Activated CD8-positive, alpha-beta T cell treated with anti-CD3 and anti-CD28 coated beads for 36 hours (primary cell): ENCODE measurements around the gene DIAPH1. TPM values are rescaled to one million over a fixed set of nuclear protein-coding genes. Genes with fewer than 3 reads are reported as not detected.

Experiments used
- ATAC-seq: fragments of 200-7000 bp; cut with Tn5 transposase; one replicate; pipeline ENCODE4 v1.10.0; 2021; ENCODE audit warnings: mild to moderate bottlenecking, moderate library complexity
- CTCF ChIA-PET: fragments of 350-600 bp; sonication (Branson Sonifier 250); formaldehyde crosslinking; loops from one replicate; lab custom pipeline; 2021; ENCODE audit warnings: antibody characterized with exemption; lab: Charles Lee
- POLR2A ChIA-PET: fragments of 350-600 bp; sonication (Branson Sonifier 250); formaldehyde crosslinking; loops from one replicate; lab custom pipeline; 2021; ENCODE audit warnings: antibody characterized with exemption; lab: Charles Lee
- DNase-seq: peaks from one replicate; pipeline ENCODE4 v3.0.0-alpha.2; 2020
- H3K27ac Mint-ChIP-seq: one replicate; pipeline ENCODE4 v1.8.0; 2021; ENCODE audit warnings: mild to moderate bottlenecking, mixed read lengths
- H3K27me3 Mint-ChIP-seq: one replicate; pipeline ENCODE4 v1.8.0; 2021; ENCODE audit warnings: mixed read lengths
- H3K36me3 Mint-ChIP-seq: one replicate; pipeline ENCODE4 v1.8.0; 2021; ENCODE audit warnings: low read depth, mixed read lengths
- H3K4me1 Mint-ChIP-seq: one replicate; pipeline ENCODE4 v1.8.0; 2021; ENCODE audit warnings: low read depth, mixed read lengths
- H3K4me3 Mint-ChIP-seq: one replicate; pipeline ENCODE4 v1.8.0; 2021; ENCODE audit warnings: mild to moderate bottlenecking, moderate library complexity, mixed read lengths
- H3K9me3 Mint-ChIP-seq: one replicate; pipeline ENCODE4 v1.8.0; 2021; ENCODE audit warnings: mixed read lengths
- CTCF ChIP-seq: fragments of 200-600 bp; IDR thresholded peaks from one replicate; pipeline ENCODE4 v1.8.0; 2022; ENCODE audit warnings: antibody characterized with exemption, mild to moderate bottlenecking
- intact Hi-C: fragments of 100-400 bp; cut with micrococcal nuclease; formaldehyde crosslinking; loops from one replicate; pipeline ENCODE4 v1.10.0; 2022
- total RNA-seq, 2 experiments: library from RNA; stranded (reverse); gene quantifications; one replicate each; pipeline ENCODE4 v1.2.3, GENCODE V29; 2021

DIAPH1 gene
- 100 to 1,000 TPM; 209 to 218 TPM for total RNA-seq

GRCh38 chr5:141618804-141619554, at the start of gene DIAPH1:
Gene DIAPH1 (minus strand): TSS chr5:141619000. CDS start chr5:141618914, 86 bp downstream.
- peak; percentile 92 for TF ChIP-seq CTCF

GRCh38 chr5:141665995-141666940, 47.5 kb upstream of the DIAPH1 start:
- DNase-seq (no peak), ATAC-seq (no peak)
- no peaks in the 10 kb centered on the region for H3K9me3 Mint-ChIP-seq
- H3K27ac Mint-ChIP-seq: no peak overlapping the region
- ChIA-PET CTCF (interaction anchor here (0.6 to 9.5 kb wide), 8 partner anchors 10 to 294 kb away, joined by 3 to 93 read pairs (median 14); partner anchors contain the start of genes ARAP3, PCDH1 and PCDH12), POLR2A (no interaction called here)
- no peak for TF ChIP-seq CTCF
- no peaks in the 10 kb centered on the region for H3K27me3 Mint-ChIP-seq
- H3K4me1 Mint-ChIP-seq: peaks cover 3% of the 10 kb centered on the region
- no peaks in the 10 kb centered on the region for H3K36me3 Mint-ChIP-seq
- no peak overlapping the region for H3K4me3 Mint-ChIP-seq
- intact Hi-C loops: no loop called here

More at GRCh38 chr5:141618804-141619554, at the start of gene DIAPH1:
- Mint-ChIP-seq H3K27ac (peak within 1 kb of the TSS; percentile 96), H3K27me3 (no peaks in the 10 kb centered on the region), H3K9me3 (no peaks in the 10 kb centered on the region), H3K36me3 (peaks cover 55% of the 10 kb centered on the region), H3K4me3 (peak within 1 kb of the TSS; percentile 99), H3K4me1 (peaks cover 55% of the 10 kb centered on the region)
- POLR2A ChIA-PET: interaction anchor here (0.6 to 4.1 kb wide), 22 partner anchors 8 to 126 kb away, joined by 3 to 37 read pairs (median 4); partner anchors contain the start of genes HDAC3 and RELL2
- CTCF ChIA-PET: interaction anchor here (0.6 to 13.6 kb wide), 21 partner anchors 8 to 351 kb away, joined by 3 to 297 read pairs (median 6); partner anchors contain the start of genes FCHSD1, HDAC3, RELL2 and RNF14
- ATAC-seq (peak; percentile 90), DNase-seq (peak; percentile 99)
- intact Hi-C loops: loop anchor here (1.0 to 2.0 kb wide), 2 partner anchors 14 to 27 kb away; no protein-coding TSS in a partner anchor

GRCh38 chr5:141664733-141665461, 46.1 kb upstream of the DIAPH1 start:
- POLR2A ChIA-PET: interaction anchor here (0.6 to 1.0 kb wide), 2 partner anchors 214 to 231 kb away, joined by 4 to 5 read pairs; no protein-coding TSS in a partner anchor

More at GRCh38 chr5:141664733-141665461, 46.1 kb upstream of the DIAPH1 start:
- ATAC-seq (peak; percentile 95), DNase-seq (peak; percentile 85)
- intact Hi-C loops: no loop called here
- peak; percentile 89 for TF ChIP-seq CTCF
- H3K27ac Mint-ChIP-seq: no peak overlapping the region
- CTCF ChIA-PET: interaction anchor here (0.6 to 9.5 kb wide), 30 partner anchors 9 to 304 kb away, joined by 3 to 93 read pairs (median 5); partner anchors contain the start of genes ARAP3, FCHSD1, HDAC3 and PCDH1
- no peak overlapping the region for H3K4me3 Mint-ChIP-seq
- no peaks in the 10 kb centered on the region for H3K27me3 Mint-ChIP-seq
- H3K36me3 Mint-ChIP-seq: no peaks in the 10 kb centered on the region
- H3K4me1 Mint-ChIP-seq: peaks cover 3% of the 10 kb centered on the region
- no peaks in the 10 kb centered on the region for H3K9me3 Mint-ChIP-seq
